Measurements from ENCODE around the gene ZNF33A.
"Not testable (repeated sequence)": the region's sequence is repeated elsewhere in the genome, so short reads cannot be mapped to it uniquely, and the experiment has no call there.

DNA sequence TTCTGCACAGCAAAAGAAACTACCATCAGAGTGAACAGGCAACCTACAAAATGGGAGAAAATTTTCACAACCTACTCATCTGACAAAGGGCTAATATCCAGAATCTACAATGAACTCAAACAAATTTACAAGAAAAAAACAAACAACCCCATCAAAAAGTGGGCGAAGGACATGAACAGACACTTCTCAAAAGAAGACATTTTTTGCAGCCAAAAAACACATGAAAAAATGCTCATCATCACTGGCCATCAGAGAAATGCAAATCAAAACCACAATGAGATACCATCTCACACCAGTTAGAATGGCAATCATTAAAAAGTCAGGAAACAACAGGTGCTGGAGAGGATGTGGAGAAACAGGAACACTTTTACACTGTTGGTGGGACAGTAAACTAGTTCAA, 10.0 kb upstream of the ZNF33A start:
- TF ChIP-seq, protein P1, sequence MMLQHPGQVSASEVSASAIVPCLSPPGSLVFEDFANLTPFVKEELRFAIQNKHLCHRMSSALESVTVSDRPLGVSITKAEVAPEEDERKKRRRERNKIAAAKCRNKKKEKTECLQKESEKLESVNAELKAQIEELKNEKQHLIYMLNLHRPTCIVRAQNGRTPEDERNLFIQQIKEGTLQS (IDR thresholded peaks at IDR 0.05): not testable (repeated sequence)
- TF ChIP-seq JUND, RAD21 (IDR thresholded peaks at IDR 0.05): not testable (repeated sequence)
